Measurements from ENCODE around the gene TMEM17.

- TF ChIP-seq CTCF (IDR thresholded peaks at IDR 0.05 in 8 of 11, conservative IDR thresholded peaks at IDR 0.05 in 3 of 11) (no peak), POLR2A (IDR thresholded peaks at IDR 0.05) (no peak), POLR2AphosphoS5 (IDR thresholded peaks at IDR 0.05) (no peak)
Measured at GRCh38 chr2:62458671-62459081, 47.3 kb downstream of the TMEM17 start.

Measured in spleen (tissue), 7 donors.